IMR-90 (cell line): ENCODE data around the gene SEL1L3. TPM values are rescaled to one million over a fixed set of nuclear protein-coding genes. Genes with fewer than 3 reads are reported as not detected.

Source experiments
- ATAC-seq: fragments of 200-7000 bp; cut with Tn5 transposase; 2 replicates; pipeline ENCODE4 v1.9.1; 2020; ENCODE audit warnings: low read depth, mild to moderate bottlenecking, moderate library complexity
- BruUV-seq: library from RNA; stranded (reverse); fragments of 400-500 nt; replicated peaks from 2 replicates; lab custom pipeline; 2021; lab: Mats Ljungman, UMichigan
- CTCF ChIA-PET: fragments of 300-600 bp; formaldehyde crosslinking; extraction: SDS; loops from one replicate; lab custom pipeline; 2021; ENCODE audit warnings: antibody characterized with exemption; lab: Yijun Ruan, JAX
- POLR2A ChIA-PET: fragments of 300-600 bp; sonication (Branson Sonifier 250); formaldehyde crosslinking; loops from one replicate; lab custom pipeline; 2022; ENCODE audit warnings: antibody characterized with exemption; ENCODE audit not compliant: unreplicated experiment; lab: Charles Lee
- DNase-seq: peaks from one replicate; pipeline ENCODE4 v3.0.0; 2013
- H2AFZ ChIP-seq: replicated peaks from 2 replicates; pipeline ENCODE3; 2013; ENCODE audit warnings: low read length, mild to moderate bottlenecking; ENCODE audit not compliant: poor library complexity
- H2AK5ac ChIP-seq: 2 replicates; pipeline ENCODE4 v1.6.1; 2013; ENCODE audit warnings: low read depth, low read length, inconsistent platforms
- H2AK9ac ChIP-seq: replicated peaks from 2 replicates; pipeline ENCODE3; 2013; ENCODE audit warnings: mild to moderate bottlenecking, low read depth, low read length, moderate library complexity; ENCODE audit not compliant: poor library complexity
- H2BK120ac ChIP-seq: 2 replicates; pipeline ENCODE4 v1.6.1; 2013; ENCODE audit warnings: low read depth, low read length, inconsistent platforms
- H2BK15ac ChIP-seq: 3 replicates; pipeline ENCODE4 v1.6.1; 2013; ENCODE audit warnings: low read depth, low read length, inconsistent platforms
- H2BK20ac ChIP-seq: 2 replicates; pipeline ENCODE4 v1.6.1; 2013; ENCODE audit warnings: low read depth, mild to moderate bottlenecking, inconsistent platforms, low read length, moderate library complexity
- H2BK5ac ChIP-seq: 2 replicates; pipeline ENCODE4 v1.6.1; 2013; ENCODE audit warnings: mild to moderate bottlenecking, low read depth, low read length, inconsistent platforms; ENCODE audit not compliant: poor library complexity, severe bottlenecking
- H3K14ac ChIP-seq: replicated peaks from 2 replicates; pipeline ENCODE4 v1.6.1; 2013; ENCODE audit warnings: low read depth, low read length, inconsistent platforms
- H3K18ac ChIP-seq: 2 replicates; pipeline ENCODE4 v1.6.1; 2013; ENCODE audit warnings: low read depth, low read length, control low read depth
- H3K23ac ChIP-seq: 2 replicates; pipeline ENCODE4 v1.6.1; 2013; ENCODE audit warnings: low read depth, low read length, inconsistent platforms
- H3K27ac ChIP-seq: 2 replicates; pipeline ENCODE4 v1.5.1; 2013; ENCODE audit warnings: mild to moderate bottlenecking, control low read depth, low read length; ENCODE audit not compliant: insufficient read depth
- H3K27me3 ChIP-seq: 2 replicates; pipeline ENCODE4 v1.6.1; 2013; ENCODE audit warnings: low read length; ENCODE audit not compliant: control insufficient read depth, insufficient read depth
- H3K36me3 ChIP-seq: 2 replicates; pipeline ENCODE4 v1.6.1; 2013; ENCODE audit warnings: low read length, mixed read lengths; ENCODE audit not compliant: control insufficient read depth, insufficient read depth
- H3K4ac ChIP-seq: 2 replicates; pipeline ENCODE4 v1.6.1; 2013; ENCODE audit warnings: low read depth, low read length, inconsistent platforms
- H3K4me1 ChIP-seq: 2 replicates; pipeline ENCODE4 v1.6.1; 2013; ENCODE audit warnings: low read length, mixed read lengths; ENCODE audit not compliant: control insufficient read depth, insufficient read depth
- H3K4me2 ChIP-seq: 2 replicates; pipeline ENCODE4 v1.6.1; 2013; ENCODE audit warnings: low read depth, mild to moderate bottlenecking, control low read depth, low read length, moderate library complexity
- H3K4me3 ChIP-seq: 2 replicates; pipeline ENCODE4 v1.5.1; 2013; ENCODE audit warnings: low read depth, mild to moderate bottlenecking, control low read depth, low read length, moderate library complexity; ENCODE audit not compliant: insufficient read depth
- H3K56ac ChIP-seq: 2 replicates; pipeline ENCODE4 v1.6.1; 2013; ENCODE audit warnings: low read length, inconsistent platforms; ENCODE audit not compliant: insufficient read depth; ENCODE audit errors: extremely low read depth
- H3K79me1 ChIP-seq, 2 experiments: 2 replicates each; pipeline ENCODE4 v1.6.1; 2013; ENCODE audit warnings: low read length in 2 of 2, inconsistent platforms in 1 of 2, low read depth in 1 of 2
- H3K9ac ChIP-seq: 2 replicates; pipeline ENCODE4 v1.6.1; 2013; ENCODE audit warnings: low read depth, low read length, control low read depth
- H3K9me1 ChIP-seq: 2 replicates; pipeline ENCODE4 v1.6.1; 2013; ENCODE audit warnings: low read length, inconsistent platforms; ENCODE audit not compliant: insufficient read depth
- H3K9me3 ChIP-seq: 2 replicates; pipeline ENCODE4 v1.6.1; 2013; ENCODE audit warnings: low read length; ENCODE audit not compliant: control insufficient read depth, insufficient read depth
- H4K20me1 ChIP-seq: 2 replicates; pipeline ENCODE4 v1.6.1; 2013; ENCODE audit warnings: low read length, inconsistent platforms; ENCODE audit not compliant: insufficient read depth
- H4K5ac ChIP-seq: 2 replicates; pipeline ENCODE4 v1.6.1; 2013; ENCODE audit warnings: mild to moderate bottlenecking, low read depth, low read length, control low read depth
- H4K8ac ChIP-seq, 2 experiments: 2 replicates each; pipeline ENCODE4 v1.6.1; 2013; ENCODE audit warnings: low read depth in 2 of 2, low read length in 2 of 2, control low read depth in 1 of 2, inconsistent platforms in 1 of 2
- H4K91ac ChIP-seq: 2 replicates; pipeline ENCODE4 v1.6.1; 2013; ENCODE audit warnings: low read depth, low read length, inconsistent platforms; ENCODE audit not compliant: insufficient read depth
- BHLHE40 ChIP-seq: fragments of 150-350 bp; IDR thresholded peaks from 2 replicates; pipeline ENCODE4 v1.6.1; 2016; ENCODE audit warnings: mild to moderate bottlenecking, low read depth, low read length
- CEBPB ChIP-seq: IDR thresholded peaks from 2 replicates; pipeline ENCODE4 v1.6.1; 2012; ENCODE audit warnings: low read depth, low read length, improper control_type of control experiment
- CHD1 ChIP-seq: IDR thresholded peaks from 2 replicates; pipeline ENCODE4 v1.6.1; 2012; ENCODE audit warnings: low read depth, low read length, improper control_type of control experiment
- FOS ChIP-seq: fragments of 150-350 bp; IDR thresholded peaks from 2 replicates; pipeline ENCODE4 v1.6.1; 2016; ENCODE audit warnings: low read depth, low read length
- MAZ ChIP-seq: IDR thresholded peaks from 2 replicates; pipeline ENCODE4 v1.6.1; 2012; ENCODE audit warnings: low read depth, mild to moderate bottlenecking, low read length, improper control_type of control experiment, moderate library complexity, borderline replicate concordance
- MXI1 ChIP-seq: IDR thresholded peaks from 2 replicates; pipeline ENCODE4 v1.6.1; 2012; ENCODE audit warnings: low read depth, mild to moderate bottlenecking, low read length, moderate library complexity, borderline replicate concordance
- RAD21 ChIP-seq: IDR thresholded peaks from 2 replicates; pipeline ENCODE4 v1.6.1; 2012; ENCODE audit warnings: low read length, improper control_type of control experiment
- RCOR1 ChIP-seq: IDR thresholded peaks from 2 replicates; pipeline ENCODE4 v1.6.1; 2012; ENCODE audit warnings: mild to moderate bottlenecking, low read length, improper control_type of control experiment; ENCODE audit not compliant: insufficient replicate concordance
- RFX5 ChIP-seq: IDR thresholded peaks from 2 replicates; pipeline ENCODE4 v1.8.0; 2012; ENCODE audit warnings: low read depth, mild to moderate bottlenecking, low read length, moderate library complexity
- USF2 ChIP-seq: fragments of 150-350 bp; IDR thresholded peaks from 2 replicates; pipeline ENCODE4 v1.6.1; 2017; ENCODE audit warnings: mild to moderate bottlenecking, antibody characterized with exemption, low read length, low read depth
- WGBS, 2 experiments: methylation state at CpG; one replicate each; pipeline versions ENCODE4 v1.1.5 to v1.1.7; 2013; ENCODE audit warnings: missing lambda C conversion rate in 2 of 2; ENCODE audit not compliant: insufficient read length in 1 of 2; ENCODE audit errors: extremely low coverage in 2 of 2; 5-methylcytosine and 5-hydroxymethylcytosine counted together
- dilution Hi-C: fragments of 300-500 bp; cut with HindIII; formaldehyde crosslinking; loops from one replicate; pipeline ENCODE4 v1.14.3; 2018; ENCODE audit warnings: low sequenced_read_pairs; ENCODE audit not compliant: unreplicated experiment
- in situ Hi-C: fragments of 300-500 bp; cut with MboI; formaldehyde crosslinking; loops from 3 replicates; pipeline ENCODE4 v1.14.3; 2019; ENCODE audit warnings: low sequenced_read_pairs, inconsistent platforms, mixed read lengths
- intact Hi-C: fragments of 100-400 bp; cut with micrococcal nuclease; formaldehyde crosslinking; loops from 2 replicates; pipeline ENCODE4 v1.10.0; 2022
- polyA plus RNA-seq, 3 experiments: library from polyadenylated mRNA; depleted of rRNA; stranded (reverse); fragments of >200 nt; gene quantifications; 2 replicates each; pipeline ENCODE4 v1.2.3, GENCODE V29; 2012; ENCODE audit warnings: low replicate concordance in 1 of 3
- total RNA-seq: library from RNA; depleted of rRNA; stranded (reverse); fragments of >200 nt; gene quantifications from 2 replicates; pipeline ENCODE4 v1.2.3, GENCODE V29; 2012
- TF ChIP-seq, protein P1 (sequence below): fragments of 150-350 bp; IDR thresholded peaks from 2 replicates; pipeline ENCODE4 v1.6.1; 2016; ENCODE audit warnings: low read depth, mild to moderate bottlenecking, low read length, moderate library complexity, borderline replicate concordance
- TF ChIP-seq, protein P2 (sequence below): conservative IDR thresholded peaks from 2 replicates; pipeline ENCODE4 v1.5.1; 2012; ENCODE audit warnings: mild to moderate bottlenecking, low read depth, low read length, improper control_type of control experiment

The SEL1L3 gene
- total and polyA plus RNA-seq, 2 of the 4 experiments (the other 2 are of a cell fraction): 16.4 to 43.7 TPM

DNA sequence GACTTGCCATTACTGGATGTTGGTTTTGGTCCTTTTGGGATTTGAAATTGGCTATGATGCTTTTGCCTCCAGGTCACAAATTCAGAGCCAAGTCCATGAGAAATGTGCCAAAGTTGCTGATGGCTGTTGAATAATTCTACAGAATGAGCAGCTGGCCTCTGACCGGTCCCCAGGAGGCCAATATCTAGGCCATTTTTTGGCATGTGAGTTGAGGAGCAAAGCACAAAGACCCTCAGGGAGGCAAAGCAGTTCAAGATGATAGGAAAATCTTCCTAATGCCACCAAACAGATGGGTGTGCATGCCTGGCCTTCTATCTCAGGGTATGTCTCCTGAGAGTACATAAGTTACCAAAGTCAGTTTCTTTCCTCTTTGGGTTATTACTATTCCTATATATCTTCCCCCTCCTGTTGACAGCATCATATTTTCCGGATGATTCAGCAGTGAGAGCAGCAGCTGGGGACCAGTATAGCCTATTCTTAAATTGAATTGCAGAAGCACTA, 44.4 kb downstream of the SEL1L3 start:
- WGBS, 2 experiments: no CpG with 5 or more reads among the region's 2 CpGs
- intact Hi-C loops (loop anchor here (5.0 kb wide), 1 partner anchor 94 kb away; the partner anchor contains the start of gene SMIM20), dilution Hi-C loops (no loop called here), in situ Hi-C loops (no loop called here)
- Histone ChIP-seq H2AK5ac (peak overlapping the region; percentile 92), H3K4me3 (no peak overlapping the region), H3K4me1 (peaks cover 30% of the 10 kb centered on the region), H3K18ac (peak overlapping the region; percentile 85), H3K27ac (peak overlapping the region; percentile 82), H3K79me1 (peaks cover 0 to 6% of the 10 kb centered on the region in 2 experiments; a peak in 2 of 4 replicates), H3K4me2 (no peak overlapping the region), H4K5ac (peak overlapping the region; percentile 84; the same call in 1 of the 2 replicates), H3K36me3 (peaks cover 3% of the 10 kb centered on the region), H3K56ac (peak overlapping the region; percentile 24; the same call in 1 of the 2 replicates), H4K20me1 (peaks cover 4% of the 10 kb centered on the region; the same call in 1 of the 2 replicates), H3K9me1 (peaks cover 32% of the 10 kb centered on the region), H2BK15ac (peak overlapping the region; percentile 55; the same call in 2 of the 3 replicates), H4K91ac (peak overlapping the region; percentile 85), H4K8ac (peak overlapping the region; percentile 77 to 89; a peak in 3 of 4 replicates), H3K23ac (peak overlapping the region; percentile 40), H2BK20ac (peak overlapping the region; percentile 74), H2BK5ac (peak overlapping the region; percentile 97), H3K9ac (no peak overlapping the region), H2AFZ (peak overlapping the region; percentile 16), H3K14ac (peak overlapping the region; percentile 90), H2BK120ac (peak overlapping the region; percentile 81), H3K9me3 (no peaks in the 10 kb centered on the region), H3K27me3 (no peaks in the 10 kb centered on the region), H2AK9ac (peak overlapping the region; percentile 31), H3K4ac (peak overlapping the region; percentile 91)
- POLR2A ChIA-PET: no interaction called here
- no TSS peak for BruUV-seq
- DNase-seq (peak; percentile 57), ATAC-seq (no peak)
- CTCF ChIA-PET: interaction anchor here (1.0 kb wide), 1 partner anchor 41 kb away, joined by 3 read pairs; no protein-coding TSS in a partner anchor
- TF ChIP-seq CHD1 (no peak), FOS (no peak), MXI1 (no peak), RCOR1 (no peak), RFX5 (no peak), USF2 (no peak), BHLHE40 (no peak), CEBPB (no peak), RAD21 (no peak), MAZ (no peak)
- TF ChIP-seq, protein P1, sequence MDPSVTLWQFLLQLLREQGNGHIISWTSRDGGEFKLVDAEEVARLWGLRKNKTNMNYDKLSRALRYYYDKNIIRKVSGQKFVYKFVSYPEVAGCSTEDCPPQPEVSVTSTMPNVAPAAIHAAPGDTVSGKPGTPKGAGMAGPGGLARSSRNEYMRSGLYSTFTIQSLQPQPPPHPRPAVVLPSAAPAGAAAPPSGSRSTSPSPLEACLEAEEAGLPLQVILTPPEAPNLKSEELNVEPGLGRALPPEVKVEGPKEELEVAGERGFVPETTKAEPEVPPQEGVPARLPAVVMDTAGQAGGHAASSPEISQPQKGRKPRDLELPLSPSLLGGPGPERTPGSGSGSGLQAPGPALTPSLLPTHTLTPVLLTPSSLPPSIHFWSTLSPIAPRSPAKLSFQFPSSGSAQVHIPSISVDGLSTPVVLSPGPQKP: no peak
- TF ChIP-seq, protein P2, sequence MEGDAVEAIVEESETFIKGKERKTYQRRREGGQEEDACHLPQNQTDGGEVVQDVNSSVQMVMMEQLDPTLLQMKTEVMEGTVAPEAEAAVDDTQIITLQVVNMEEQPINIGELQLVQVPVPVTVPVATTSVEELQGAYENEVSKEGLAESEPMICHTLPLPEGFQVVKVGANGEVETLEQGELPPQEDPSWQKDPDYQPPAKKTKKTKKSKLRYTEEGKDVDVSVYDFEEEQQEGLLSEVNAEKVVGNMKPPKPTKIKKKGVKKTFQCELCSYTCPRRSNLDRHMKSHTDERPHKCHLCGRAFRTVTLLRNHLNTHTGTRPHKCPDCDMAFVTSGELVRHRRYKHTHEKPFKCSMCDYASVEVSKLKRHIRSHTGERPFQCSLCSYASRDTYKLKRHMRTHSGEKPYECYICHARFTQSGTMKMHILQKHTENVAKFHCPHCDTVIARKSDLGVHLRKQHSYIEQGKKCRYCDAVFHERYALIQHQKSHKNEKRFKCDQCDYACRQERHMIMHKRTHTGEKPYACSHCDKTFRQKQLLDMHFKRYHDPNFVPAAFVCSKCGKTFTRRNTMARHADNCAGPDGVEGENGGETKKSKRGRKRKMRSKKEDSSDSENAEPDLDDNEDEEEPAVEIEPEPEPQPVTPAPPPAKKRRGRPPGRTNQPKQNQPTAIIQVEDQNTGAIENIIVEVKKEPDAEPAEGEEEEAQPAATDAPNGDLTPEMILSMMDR: no peak
